ENCODE data around the gene UBASH3A.
"Not testable (repeated sequence)": the region's sequence is repeated elsewhere in the genome, so short reads cannot be mapped to it uniquely, and the experiment has no call there.

Gene UBASH3A

DNA sequence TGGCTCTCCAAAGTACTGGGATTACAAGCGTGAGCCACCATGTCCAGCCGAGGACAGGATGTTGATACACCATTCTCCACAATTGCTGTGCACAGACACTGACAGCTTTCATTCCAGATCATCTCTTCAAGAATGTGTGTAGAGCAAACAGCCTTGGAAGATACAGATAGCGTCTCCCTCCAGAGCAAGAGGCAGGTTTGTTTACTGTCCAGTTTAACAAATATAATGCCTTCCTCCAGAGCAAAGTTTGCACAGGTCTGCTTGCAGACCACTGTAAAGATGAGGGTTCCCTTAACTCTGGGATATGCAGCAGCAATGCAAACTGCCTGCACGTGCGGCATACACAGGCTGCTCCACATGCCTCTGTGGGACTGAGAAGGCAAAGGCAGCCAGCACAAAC, 12.4 kb upstream of the UBASH3A start:
- DNase-seq, result no peak

DNA sequence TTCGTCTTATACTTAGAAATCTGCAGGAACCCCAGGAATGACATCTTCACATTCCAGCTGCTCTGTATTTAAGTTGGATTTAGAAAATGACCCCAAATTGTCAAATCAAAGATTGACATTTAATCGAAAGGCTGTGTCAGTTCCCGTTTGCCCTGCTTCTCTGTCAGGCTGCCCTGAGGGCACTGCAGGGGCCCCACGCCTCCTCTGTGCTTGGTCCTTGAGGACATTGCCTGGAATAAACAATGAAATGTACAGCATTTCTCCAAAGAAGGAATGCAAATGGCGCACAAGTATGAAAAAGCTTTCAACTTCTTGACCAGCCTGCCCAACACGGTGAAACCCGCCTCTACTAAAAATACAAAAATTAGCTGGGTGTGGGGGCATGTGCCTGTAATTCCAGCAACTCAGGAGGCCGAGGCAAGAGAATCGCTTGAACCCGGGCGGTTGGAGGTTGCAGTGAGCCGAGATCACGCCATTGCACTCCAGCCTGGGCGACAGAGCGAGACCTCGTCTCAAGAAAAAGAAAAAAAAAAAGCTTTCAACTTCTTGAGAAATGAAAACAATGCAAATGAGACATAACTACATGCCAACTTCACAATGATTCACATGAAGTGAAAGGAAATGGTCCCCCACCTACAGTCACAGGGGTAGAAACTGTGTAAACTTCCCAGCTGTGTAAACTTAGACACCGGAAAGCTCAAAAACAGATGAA, 10.8 kb upstream of the UBASH3A start:
- no peak for DNase-seq

DNA sequence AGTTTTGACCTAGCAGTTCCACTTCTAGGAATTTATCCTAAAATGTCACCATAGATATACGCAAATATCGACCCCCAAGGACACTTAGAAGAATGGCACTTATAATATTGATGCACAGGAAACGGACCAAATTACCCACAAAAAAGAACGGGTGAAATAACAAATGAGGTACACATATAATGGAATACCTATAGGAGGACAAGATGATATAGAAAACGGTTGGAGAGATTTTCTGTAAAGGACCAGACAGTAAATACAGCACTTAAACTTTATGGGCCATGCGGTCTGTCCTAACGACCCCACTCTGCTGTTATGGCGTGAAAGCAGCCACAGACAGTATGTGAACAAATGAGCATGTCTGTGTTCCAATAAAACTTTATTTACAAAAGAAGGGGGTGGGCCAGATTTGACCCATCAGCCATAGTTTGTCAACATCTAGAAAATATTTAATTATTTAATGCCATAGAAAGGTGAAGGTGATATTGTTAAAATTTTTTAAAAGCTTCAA, 10.2 kb upstream of the UBASH3A start:
- DNase-seq, result no peak

DNA sequence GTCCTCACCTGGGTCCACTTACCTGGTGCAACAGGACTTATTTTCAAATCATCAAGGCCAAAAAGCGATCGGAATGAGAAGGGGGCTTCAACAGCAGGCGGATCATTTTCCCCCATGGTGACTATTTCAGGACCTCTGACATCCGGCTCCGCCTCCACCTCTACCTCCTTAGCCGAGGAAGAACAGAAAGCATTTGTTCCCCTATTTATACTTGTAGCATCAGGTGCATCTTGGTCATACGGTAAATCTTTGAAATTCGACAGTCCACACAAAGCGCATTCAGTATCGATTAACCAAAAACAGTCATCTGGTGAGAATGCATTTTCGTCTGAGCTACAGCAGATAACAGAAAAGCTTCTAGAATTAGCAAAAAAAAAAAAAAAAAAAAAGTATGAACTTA, 8.4 kb upstream of the UBASH3A start:
- DNase-seq, result no peak

DNA sequence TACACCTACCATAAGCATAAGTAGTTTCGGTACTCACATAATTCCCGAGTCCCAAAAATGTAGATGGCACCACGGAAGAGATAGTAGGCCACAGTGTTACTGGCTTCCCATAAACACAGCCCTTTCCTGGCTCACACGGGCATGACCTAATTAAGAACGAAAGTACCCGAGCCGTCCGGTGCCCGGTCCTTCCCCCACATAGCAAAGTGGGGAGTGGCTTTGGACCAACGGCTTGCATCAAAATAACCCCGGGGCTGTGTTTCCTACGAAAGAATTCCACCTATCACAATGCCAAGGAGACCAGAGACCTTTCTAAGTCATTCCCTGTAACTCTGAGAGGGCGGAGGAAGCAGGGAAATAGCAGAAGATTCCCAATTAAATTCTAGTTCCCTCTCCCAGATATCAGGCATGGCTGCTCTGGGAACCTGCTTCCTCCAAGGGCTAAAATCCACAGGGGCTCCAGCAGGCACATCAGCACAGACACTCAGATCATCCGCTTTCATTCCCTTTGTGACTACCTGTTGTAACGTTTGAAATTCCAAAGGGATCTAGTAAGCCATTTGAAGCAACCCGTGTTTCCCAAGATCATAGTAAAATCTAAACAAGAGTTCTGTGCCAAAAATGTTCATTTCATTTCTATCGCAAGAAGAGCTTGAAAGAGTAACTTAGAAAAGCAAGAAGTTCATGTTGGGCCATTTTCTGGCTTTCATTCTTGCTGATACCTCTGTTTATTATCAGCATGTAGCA, 7.6 kb upstream of the UBASH3A start, which contains the start of gene TMPRSS3:
Gene TMPRSS3, minus strand, starts transcription at position 148 of the 747 bp plus-strand sequence. CDS start 635 bp downstream, outside the sequence.
- no peak for DNase-seq

DNA sequence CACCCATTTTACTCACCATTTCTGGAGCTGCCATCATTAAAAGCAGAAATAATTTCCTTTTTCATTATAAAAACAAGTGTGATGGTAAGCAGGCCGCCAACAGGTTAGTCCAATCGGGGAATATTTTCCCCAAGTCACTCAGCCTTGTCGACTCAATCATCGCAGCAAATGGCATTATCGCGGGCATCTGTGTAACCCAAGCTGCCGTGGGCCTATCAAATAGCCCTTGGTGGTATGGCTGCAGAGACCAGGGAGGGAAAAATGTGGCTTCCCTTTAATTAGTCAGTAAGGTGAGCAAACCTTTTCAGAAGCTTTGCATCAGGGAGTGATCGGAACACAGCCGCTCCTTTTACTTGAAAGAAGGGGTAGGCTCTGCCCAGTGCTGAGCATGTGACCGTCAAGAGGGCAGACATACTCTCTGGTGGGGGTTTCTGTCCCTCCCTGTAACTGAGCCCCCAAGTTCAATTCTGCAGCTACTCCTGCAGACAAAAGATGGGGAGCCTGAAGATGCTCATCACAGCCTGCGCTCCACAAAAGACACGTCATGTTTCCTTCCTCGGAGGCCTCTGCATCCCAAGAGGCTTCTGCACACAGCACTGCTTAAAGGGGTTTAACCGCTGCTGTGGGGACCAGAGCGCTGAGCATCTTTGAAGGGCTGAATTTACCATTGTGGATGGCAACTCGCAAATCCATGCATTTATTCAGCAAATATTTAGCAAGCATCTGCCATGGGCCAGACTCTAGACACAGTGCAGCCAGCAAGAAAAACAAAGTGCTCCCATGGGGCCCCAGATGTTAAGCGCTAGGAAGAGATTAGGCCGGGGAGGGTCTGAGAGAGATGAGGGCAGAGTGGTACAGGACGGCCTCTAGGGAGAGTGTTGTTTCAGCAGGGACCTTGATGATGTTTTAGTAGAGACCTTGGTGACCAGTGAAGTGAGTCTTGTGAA, 6.6 kb upstream of the UBASH3A start:
- peak; percentile 3 for DNase-seq

DNA sequence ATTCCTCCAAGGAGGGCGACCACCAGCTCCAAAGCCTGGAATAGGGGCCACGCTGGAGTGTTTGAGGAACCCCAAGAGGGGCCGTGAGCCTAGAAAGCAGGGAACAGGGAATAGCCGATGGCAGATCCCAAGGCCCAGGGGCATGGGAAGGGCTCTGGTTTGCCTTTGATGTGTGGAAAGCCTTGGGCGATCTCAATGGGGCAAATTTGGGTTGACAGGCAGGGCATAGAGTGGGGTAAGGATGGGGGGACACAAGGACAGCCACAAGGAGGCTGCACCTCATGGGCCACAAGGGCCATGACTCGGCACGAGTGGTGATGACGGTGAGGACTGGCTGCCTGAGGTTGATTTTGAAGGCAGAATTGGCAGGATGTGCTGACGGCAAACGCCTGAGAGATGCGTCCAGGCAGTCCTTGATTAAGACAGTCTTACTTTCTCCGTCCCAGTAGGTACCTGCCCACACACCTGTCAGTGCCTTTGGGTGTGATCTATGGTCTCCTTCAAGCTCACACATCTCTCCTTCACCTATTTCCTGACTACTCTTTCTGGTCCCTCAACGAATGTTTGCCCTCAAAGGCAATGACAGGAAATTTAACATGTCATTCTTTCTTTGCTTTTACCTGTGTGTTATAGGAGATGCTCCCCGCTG, 5.8 kb upstream of the UBASH3A start:
- peak; percentile 17 for DNase-seq

DNA sequence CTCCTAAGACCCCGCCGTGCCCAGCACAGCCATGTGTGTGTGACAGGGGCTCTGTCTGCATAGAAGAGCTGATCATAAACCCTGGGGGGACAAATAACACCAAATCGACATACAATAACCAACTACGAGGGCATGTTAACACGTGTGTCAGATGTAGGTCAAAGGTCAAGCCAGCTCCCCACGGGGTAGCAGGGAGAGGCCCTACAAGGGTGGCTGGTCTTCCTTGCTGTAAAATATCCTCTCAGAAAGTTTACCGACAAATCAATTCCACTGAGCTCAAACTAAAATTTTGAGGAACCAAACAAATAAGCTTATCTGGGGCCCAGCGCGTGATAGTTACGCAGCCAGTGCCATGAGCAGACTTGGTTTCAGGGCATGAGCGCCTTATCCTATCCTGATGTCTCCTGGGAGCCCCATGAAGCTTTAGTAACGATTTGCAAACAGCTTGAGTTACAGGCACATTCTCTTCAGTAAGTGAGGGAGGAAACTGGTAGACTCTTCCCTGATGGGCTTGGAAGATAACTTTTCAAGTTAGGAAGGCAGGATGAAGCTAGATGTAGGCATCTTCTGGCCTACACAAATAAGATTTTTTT, 5.2 kb upstream of the UBASH3A start:
- DNase-seq, result peak; percentile 8

DNA sequence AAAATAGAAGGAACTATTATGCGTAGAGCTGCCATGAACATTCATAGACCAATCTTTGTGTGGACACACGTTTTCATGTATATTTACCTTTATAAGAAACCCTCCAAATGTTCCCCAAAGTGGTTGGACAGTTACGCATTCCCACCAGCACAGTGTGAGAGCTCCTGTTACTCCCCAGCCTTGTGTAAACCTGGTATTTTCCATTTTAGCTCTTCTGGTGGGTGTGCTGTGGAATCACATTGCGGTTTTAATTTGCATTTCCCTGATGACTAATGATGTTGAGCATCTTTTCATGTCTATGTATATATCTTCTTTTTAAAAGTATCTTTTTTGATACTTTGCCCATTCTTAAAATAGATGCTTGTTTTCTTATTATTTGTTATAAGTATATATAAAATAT, 3.2 kb upstream of the UBASH3A start:
- DNase-seq, result peak; percentile 12

DNA sequence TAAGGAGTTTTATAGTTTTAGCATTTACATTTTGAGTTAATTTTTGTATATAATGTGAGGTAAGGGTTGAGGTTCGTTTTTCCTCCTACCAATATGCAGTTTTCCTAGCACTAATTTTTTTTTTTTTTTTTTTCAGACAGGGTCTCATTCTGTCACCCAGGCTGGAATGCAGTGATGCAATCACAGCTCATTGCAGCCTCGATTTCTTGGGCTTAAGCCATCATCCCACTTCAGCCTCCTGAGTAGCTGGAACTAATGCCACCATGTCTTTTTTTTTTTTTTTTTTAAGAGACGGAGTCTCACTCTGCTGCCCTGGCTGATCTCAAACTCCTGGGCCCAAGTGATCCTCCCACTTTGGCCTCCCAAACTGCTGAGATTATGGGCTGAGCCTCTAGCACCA, 2.5 kb upstream of the UBASH3A start:
- no peak for DNase-seq

DNA sequence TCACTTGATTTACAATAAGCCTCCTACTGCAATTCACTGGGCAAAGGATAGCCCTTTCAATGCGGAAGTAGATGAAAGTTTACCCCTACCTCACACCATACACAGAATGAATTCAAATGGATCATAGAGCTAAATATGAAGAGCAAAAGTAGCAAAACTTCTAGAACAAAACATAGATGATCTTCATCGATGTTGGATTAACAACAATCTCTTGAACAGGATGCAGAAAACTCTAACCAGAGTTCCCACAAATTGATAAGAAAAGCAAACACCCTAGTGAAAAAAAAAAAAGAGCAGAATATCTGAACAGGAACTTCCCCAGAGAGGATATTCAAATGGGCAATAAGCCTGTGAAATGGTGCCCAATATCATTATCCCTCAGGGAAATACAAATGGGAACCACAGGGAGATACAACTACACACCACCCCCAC, 1.9 kb upstream of the UBASH3A start:
- DNase-seq, result no peak

DNA sequence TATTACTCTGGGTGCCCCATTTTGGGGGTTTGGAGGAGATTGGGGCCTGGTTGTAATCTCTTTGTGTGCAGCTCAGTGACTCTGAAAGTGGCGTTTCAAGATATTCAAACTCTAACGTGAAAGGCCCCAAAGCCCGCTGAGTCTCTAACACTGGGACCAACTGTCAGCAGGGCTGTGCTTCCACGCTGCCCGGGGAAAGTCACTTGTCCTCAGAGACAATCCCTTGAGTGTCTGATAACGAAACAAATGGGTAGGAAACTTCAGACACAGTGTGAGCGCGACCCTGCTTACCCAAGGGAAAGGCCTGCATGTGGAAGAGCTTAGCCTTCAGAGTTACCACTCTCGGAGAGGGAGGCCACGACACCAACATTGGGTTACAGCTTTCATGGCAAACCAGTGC, 837 bp downstream of the UBASH3A start:
- DNase-seq, result peak; percentile 13

DNA sequence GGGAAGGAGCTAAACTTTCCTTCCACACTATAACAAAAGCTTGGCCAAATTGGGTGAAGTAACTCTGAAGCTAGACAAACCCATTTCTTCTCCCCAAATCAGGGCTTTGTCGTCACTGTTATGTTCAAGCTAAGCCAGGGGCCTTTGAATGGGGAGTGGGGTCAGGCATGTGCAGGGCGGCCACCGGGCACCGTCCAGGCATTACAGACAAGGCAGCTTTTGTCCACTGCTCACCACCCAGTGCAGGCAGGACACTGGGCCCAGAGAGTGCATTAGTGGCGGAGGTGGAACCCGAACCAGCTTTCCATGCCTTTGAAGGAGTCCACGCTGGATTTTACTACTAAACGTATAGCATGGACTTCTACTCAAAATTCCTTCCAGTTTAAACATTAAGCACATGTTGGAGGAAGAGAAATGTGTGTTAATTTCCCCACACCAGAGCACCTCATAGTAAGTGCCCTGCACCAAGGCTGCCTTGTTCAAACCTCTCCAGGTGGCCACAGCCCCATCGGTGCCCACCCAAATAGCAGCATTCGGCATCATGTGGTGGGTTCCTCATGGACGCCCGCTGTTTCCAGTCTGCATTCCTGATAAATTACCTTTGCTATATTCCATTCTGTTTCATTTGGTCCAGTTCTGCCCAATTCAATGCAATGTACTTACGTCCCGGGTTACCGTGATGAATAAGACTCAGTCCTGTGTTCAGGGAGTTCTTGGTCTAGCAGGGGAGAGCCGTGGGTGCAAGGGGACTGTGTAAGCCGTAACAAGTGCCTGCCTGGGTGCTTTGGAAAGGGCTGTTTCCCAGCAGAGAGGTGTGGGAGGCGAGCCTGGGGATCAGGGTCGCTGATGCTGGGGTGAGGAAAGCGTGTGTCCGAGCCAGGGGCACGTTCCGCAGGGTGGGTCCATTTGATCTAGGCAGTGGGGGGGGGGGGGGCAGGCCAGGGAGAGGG, 1.6 kb downstream of the UBASH3A start:
- peak; percentile 17 for DNase-seq

DNA sequence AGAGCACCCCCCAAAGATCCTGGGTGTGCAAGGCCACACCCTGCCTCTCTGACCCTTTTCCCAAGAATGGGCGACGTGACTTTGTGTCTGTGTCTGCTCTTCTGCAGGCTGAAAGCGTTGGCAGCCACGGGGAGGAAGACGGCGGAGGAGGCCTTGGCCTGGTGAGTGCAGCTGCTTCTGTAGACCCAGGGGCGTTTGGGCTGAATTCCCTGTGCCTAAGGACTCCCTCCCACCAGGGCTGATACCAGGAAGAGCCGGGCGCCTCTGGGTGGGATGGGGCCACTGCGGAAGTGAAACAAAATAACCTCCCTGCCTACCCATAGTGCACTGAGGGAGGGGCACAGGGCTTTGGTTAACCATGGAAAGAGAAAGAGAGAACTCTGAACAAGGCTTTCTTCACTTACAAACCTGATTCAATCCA, 2.5 kb downstream of the UBASH3A start:
- DNase-seq, result peak; percentile 53

DNA sequence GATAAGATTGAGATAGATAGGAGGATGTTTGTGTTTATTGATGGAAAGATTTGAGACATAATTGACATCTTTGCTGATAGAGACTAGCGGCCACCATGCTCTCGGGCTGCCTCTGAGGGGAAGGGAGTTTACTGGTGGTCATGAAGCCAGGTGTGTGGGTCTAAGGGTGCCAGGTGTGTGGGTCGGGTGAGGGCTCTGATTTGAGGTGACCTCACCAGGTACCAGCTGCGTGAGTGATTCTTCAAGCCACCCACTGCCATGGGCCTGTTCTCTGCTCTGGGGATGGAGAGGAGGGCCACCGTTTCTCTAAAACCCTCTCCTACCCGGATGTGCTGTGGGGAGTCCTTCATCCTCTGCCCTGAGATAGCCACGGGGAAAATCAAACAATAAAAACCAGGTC, 3.2 kb downstream of the UBASH3A start:
- DNase-seq, result peak; percentile 10

DNA sequence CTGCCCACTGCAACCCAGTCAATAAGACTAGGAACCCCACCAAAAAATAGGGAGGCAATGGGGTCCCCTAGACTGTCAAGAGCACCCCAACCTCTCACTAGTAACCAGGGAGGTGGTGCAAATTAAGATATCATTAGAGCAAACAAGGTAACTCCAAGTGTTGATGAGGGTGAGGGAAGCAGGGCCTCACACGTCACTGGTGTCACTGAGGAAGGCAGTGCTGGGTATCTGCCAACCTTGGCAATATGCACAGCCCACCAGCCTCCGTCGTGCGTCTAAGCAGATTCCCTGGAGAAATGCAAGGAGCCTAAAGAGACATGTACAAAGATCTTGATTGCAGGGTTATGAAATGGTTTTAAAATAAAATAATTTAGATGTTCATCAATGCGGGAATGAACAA, 3.8 kb downstream of the UBASH3A start:
- DNase-seq, result no peak

DNA sequence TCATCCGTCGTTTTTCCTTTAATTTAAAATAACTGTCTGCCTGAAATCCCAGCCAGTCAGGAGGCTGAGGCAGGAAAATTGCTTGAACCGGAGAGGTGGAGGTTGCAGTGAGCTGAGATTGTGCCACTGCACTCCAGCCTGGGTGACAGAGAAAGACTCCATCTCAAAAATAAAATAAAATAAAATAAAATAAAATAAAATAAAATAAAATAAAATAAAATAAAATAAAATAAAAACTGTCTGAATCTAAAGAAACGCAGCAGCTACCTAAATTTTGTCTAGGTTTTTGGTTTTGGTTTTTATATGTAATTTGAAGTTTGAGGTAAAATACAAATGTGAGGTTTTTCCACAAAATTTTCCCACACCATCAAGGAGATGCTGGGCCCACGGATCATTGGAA, 5.0 kb downstream of the UBASH3A start:
- DNase-seq, result not testable (repeated sequence)

DNA sequence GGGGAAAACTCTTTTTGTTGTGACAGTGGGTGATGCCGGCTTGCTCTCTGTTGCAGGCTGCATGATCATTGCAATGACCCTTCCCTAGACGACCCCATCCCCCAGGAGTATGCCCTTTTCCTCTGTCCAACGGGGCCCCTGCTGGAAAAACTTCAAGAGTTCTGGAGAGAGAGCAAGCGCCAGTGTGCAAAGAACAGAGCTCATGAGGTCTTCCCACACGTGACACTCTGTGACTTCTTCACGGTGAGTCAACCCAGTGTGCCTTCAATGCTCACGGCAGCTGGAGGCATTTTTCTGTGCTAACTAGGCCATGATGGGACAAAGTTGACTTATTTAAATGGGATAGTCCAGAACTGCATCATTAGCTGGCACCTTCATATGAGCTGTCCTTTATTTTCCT, 5.7 kb downstream of the UBASH3A start:
- no peak for DNase-seq

DNA sequence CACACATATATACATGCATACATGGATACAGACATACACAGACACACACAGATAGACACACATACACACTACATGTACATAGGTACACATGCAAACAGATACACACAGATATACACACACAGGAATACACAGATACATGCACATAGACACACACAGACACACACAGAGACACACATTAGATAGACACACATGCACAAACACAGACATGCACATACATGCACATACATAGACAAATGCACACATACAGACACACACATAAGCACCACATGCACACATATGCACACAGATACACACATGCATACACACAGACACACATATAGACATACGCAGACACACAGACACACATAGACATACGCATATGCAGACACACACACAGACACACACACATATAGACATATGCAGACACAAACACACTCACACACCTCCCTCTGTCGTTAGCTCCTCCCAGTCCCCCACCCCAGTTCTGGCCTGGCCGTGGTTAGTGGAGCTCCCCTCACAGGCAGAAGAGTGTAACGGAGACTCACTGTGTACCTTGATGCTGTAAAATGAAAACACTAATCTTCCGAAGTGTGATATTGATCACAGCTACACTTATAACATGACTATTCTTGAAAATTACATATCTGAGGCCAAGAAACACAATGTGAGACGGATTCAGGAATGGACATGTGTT, 7.6 kb downstream of the UBASH3A start:
- no peak for DNase-seq

All from activated naive CD4-positive, alpha-beta T cell treated with anti-CD3 and anti-CD28 coated beads, Interleukin-2, amount 50 U/mL, for 16 hours (primary cell).